Body of pancreas (tissue), 4 donors: ENCODE results near the gene PHF13.

ENCODE experiments used
- CTCF ChIP-seq, 7 experiments: fragments of 450-650 bp in 4 of 7; fragments of 200-600 bp in 3 of 7; sonication (generic) in 3 of 7; IDR thresholded peaks; one replicate each; pipeline ENCODE4 v1.5.1; 2016 to 2019; ENCODE audit warnings: antibody characterized with exemption in 7 of 7
- POLR2A ChIP-seq, 3 donors: fragments of 450-650 bp; IDR thresholded peaks; one replicate each; pipeline ENCODE4 v1.6.1; 2016; ENCODE audit warnings: antibody characterized with exemption in 3 of 3, mild to moderate bottlenecking in 2 of 3

GRCh38 chr1:6569033-6569432 lies 44.5 kb upstream of the PHF13 start:
- TF ChIP-seq POLR2A (IDR thresholded peaks at IDR 0.05), result no peak
- TF ChIP-seq CTCF (IDR thresholded peaks at IDR 0.05), result no peak
